Activated effector memory CD4-positive, alpha-beta T cell treated with Interleukin-2 at 50 U/mL for 16 hours (primary cell): ENCODE results near the gene KCNT1.

ENCODE experiments used
- DNase-seq: peaks from one replicate; pipeline ENCODE4 v3.0.0-alpha.2; 2020

The KCNT1 gene

GRCh38 chr9:135728436-135729110 lies 26.6 kb downstream of the KCNT1 start:
- no peak for DNase-seq

GRCh38 chr9:135729480-135729879 lies 27.5 kb downstream of the KCNT1 start:
- no peak for DNase-seq

GRCh38 chr9:135731454-135731853 lies 29.5 kb downstream of the KCNT1 start:
- no peak for DNase-seq

GRCh38 chr9:135732569-135733257 lies 30.7 kb downstream of the KCNT1 start:
- no peak for DNase-seq

- no peak for DNase-seq
These were observed 32.7 kb downstream of the KCNT1 start for GRCh38 chr9:135734616-135735144.

GRCh38 chr9:135736272-135736978 lies 34.4 kb downstream of the KCNT1 start:
- DNase-seq: no peak

GRCh38 chr9:135736979-135737839 lies 35.2 kb downstream of the KCNT1 start:
- no peak for DNase-seq

GRCh38 chr9:135737840-135738521 lies 36.0 kb downstream of the KCNT1 start:
- no peak for DNase-seq

- DNase-seq: no peak
These were observed 37.6 kb downstream of the KCNT1 start for GRCh38 chr9:135739271-135740220.

- no peak for DNase-seq
These were observed 39.6 kb downstream of the KCNT1 start for GRCh38 chr9:135741276-135742219.

GRCh38 chr9:135743021-135743420 lies 41.0 kb downstream of the KCNT1 start:
- DNase-seq: no peak

- no peak for DNase-seq
These were observed 41.8 kb downstream of the KCNT1 start for GRCh38 chr9:135743546-135744332.

GRCh38 chr9:135744333-135745070 lies 42.5 kb downstream of the KCNT1 start:
- DNase-seq: no peak

GRCh38 chr9:135745189-135745588 lies 43.2 kb downstream of the KCNT1 start:
- DNase-seq: no peak

- no peak for DNase-seq
These were observed 43.8 kb downstream of the KCNT1 start for GRCh38 chr9:135745686-135746324.

- DNase-seq: no peak
These were observed 44.6 kb downstream of the KCNT1 start for GRCh38 chr9:135746565-135746964.

- no peak for DNase-seq
These were observed 45.3 kb downstream of the KCNT1 start for GRCh38 chr9:135747311-135747710.

- DNase-seq: no peak
These were observed 46.7 kb downstream of the KCNT1 start for GRCh38 chr9:135748676-135749075.
